ENCODE data around the gene CYP4A22.
"Not testable (repeated sequence)": the region's sequence is repeated elsewhere in the genome, so short reads cannot be mapped to it uniquely, and the experiment has no call there.

The CYP4A22 gene

DNA sequence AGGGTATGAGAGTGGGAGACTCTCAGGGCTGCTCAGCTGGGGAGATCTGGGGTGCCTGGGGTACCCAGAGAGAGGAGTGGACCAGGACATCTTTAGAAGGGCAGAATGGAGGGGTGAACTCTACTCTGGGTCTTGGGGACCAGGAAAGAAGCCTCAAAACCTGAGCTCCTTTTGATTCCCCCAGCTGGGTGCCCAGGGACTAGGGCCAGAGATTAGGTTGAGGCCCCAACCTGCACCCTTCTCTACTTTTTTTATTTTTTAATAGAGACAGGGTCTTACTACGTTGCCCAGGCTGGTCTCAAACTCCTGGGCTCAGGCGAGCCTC, 50.6 kb downstream of the CYP4A22 start:
- Histone ChIP-seq H3K4me1 (ENCODE audit: control insufficient read depth in 1 of 2, insufficient read depth in 2 of 2, low read length in 2 of 2) (peaks cover 0 to 5% of the 10 kb centered on the region in 2 donors), H3K36me3 (ENCODE audit: control insufficient read depth in 1 of 2, insufficient read depth in 2 of 2, low read length in 2 of 2) (no peaks in the 10 kb centered on the region), H3K27me3 (ENCODE audit: low read depth, low read length) (no peaks in the 10 kb centered on the region), H3K27ac (ENCODE audit: low read length) (no peak overlapping the region), H3K9me3 (ENCODE audit: control insufficient read depth in 1 of 2, low read length in 2 of 2) (no peaks in the 10 kb centered on the region), H3K4me3 (ENCODE audit: low read depth in 1 of 2, low read length in 2 of 2) (no peak overlapping the region)

DNA sequence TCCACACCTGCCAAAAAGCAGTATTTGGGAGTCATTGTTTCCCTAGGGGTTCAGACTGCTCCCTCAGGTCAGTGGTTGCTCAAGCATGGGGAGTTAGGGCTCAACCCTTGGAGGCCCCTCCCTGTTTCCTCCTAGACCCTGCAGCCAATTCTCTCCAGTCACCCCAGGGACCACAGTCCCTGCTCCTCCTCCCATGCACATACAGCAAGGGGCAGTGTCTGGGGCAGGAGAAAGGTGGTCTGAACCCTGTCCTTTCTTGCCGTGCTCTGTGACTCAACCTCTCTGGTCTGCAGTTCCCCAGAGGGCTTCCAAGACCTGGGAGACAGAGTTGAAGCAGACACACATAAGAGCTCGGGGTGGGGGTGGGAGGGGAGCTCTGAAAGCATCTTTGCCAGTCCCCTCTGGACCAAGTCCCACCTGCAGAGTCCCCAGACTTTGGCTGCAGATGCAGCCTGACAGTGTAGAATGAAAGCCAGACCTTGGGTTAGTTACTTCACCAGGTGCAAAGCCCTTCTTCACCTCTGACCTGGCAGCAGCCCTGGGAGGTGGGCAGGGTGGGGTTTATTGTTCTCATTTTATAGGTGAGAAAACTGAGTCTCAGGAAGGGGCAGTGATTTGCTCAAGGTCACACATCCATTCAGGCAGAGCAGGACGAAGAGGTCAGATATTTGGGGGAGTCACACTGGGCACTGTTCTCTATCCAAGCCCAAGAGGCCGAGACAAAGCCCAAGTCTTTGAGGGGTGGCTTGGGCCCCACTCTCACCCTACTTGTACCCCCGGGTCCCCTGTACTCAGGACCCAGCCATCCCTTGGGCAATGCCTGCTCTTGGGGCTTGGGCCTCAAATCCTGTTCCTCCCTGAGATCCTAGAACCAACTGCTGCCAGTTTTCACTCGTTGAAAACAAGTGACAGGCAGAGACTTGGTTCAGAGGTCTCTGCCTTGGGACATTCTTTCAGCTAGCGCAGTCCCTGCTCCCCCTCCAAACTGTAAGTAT, 51.8 kb downstream of the CYP4A22 start:
- peaks cover 0 to 5% of the 10 kb centered on the region in 2 donors for H3K4me1 ChIP-seq (ENCODE audit: control insufficient read depth in 1 of 2, insufficient read depth in 2 of 2, low read length in 2 of 2)
- H3K9me3 ChIP-seq (ENCODE audit: control insufficient read depth in 1 of 2, low read length in 2 of 2): no peaks in the 10 kb centered on the region
- H3K27ac ChIP-seq (ENCODE audit: low read length): peak overlapping the region; percentile 12
- no peaks in the 10 kb centered on the region for H3K36me3 ChIP-seq (ENCODE audit: control insufficient read depth in 1 of 2, insufficient read depth in 2 of 2, low read length in 2 of 2)
- H3K4me3 ChIP-seq (ENCODE audit: low read depth in 1 of 2, low read length in 2 of 2): peak overlapping the region in 1 of 2 donors; percentile 12
- no peaks in the 10 kb centered on the region for H3K27me3 ChIP-seq (ENCODE audit: low read depth, low read length)

DNA sequence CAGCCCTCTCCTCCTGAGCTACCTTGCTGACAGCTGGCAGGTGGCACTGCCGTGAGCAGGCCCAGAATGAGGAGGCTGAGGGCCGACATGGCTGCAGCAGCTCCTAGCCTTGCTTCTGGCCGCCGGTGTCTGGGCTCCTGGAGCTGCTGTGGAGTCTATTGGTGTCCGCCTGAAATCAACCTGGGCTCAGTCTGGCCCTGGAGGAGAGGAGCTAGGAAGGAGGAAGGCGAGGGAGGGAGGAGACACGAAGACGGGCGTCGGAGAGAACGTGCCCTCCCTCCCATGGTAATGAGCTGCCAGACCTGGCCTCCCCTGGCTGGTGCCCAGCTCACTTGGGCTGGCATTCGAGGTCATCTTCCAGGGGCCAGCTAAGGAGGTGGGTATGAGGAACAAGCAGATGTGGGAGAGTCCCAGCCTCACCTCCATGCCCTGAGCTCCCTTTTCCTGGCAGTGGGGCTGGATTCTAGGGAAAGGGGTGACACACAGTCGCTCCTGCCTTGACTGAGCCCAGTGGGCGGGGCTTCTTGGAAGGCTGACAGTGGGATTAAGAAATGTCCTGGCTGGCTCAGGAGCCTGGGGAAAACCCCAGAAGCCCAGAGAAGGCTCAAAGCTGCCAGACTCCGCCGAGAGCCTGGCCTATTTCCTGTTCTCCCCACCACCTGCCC, 52.7 kb downstream of the CYP4A22 start, which contains the start of gene PDZK1IP1:
PDZK1IP1 (minus strand) TSS at position 193 of the 665 bp plus-strand sequence; CDS start at position 89, 104 bp downstream.
- Histone ChIP-seq H3K4me3 (ENCODE audit: low read depth in 1 of 2, low read length in 2 of 2) (peak within 1 kb of the TSS in 1 of 2 donors; percentile 12), H3K9me3 (ENCODE audit: control insufficient read depth in 1 of 2, low read length in 2 of 2) (no peaks in the 10 kb centered on the region), H3K4me1 (ENCODE audit: control insufficient read depth in 1 of 2, insufficient read depth in 2 of 2, low read length in 2 of 2) (peaks cover 0 to 5% of the 10 kb centered on the region in 2 donors), H3K27ac (ENCODE audit: low read length) (peak within 1 kb of the TSS; percentile 56), H3K27me3 (ENCODE audit: low read depth, low read length) (no peaks in the 10 kb centered on the region), H3K36me3 (ENCODE audit: control insufficient read depth in 1 of 2, insufficient read depth in 2 of 2, low read length in 2 of 2) (no peaks in the 10 kb centered on the region)

DNA sequence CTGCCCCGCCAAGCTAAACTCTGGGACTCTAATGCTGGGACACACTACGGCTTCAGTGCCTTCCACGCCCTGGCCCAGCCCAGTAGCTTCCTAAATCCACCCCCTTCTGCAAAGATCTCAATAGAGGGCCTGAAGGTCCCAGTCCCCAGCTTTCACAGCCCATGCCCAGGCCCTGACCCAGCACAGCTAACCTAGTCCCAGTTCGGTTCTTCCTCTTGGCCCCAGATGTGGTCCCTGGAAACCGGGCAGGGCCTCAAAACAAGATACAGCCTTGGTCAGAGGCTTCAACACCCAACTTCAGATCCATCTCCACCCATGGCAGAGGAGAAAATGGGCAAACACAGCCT, 53.2 kb downstream of the CYP4A22 start:
- Histone ChIP-seq H3K4me1 (ENCODE audit: control insufficient read depth in 1 of 2, insufficient read depth in 2 of 2, low read length in 2 of 2) (peaks cover 0 to 5% of the 10 kb centered on the region in 2 donors), H3K27me3 (ENCODE audit: low read depth, low read length) (no peaks in the 10 kb centered on the region), H3K9me3 (ENCODE audit: control insufficient read depth in 1 of 2, low read length in 2 of 2) (no peaks in the 10 kb centered on the region), H3K36me3 (ENCODE audit: control insufficient read depth in 1 of 2, insufficient read depth in 2 of 2, low read length in 2 of 2) (no peaks in the 10 kb centered on the region), H3K4me3 (ENCODE audit: low read depth in 1 of 2, low read length in 2 of 2) (no peak overlapping the region), H3K27ac (ENCODE audit: low read length) (peak overlapping the region; percentile 56)

DNA sequence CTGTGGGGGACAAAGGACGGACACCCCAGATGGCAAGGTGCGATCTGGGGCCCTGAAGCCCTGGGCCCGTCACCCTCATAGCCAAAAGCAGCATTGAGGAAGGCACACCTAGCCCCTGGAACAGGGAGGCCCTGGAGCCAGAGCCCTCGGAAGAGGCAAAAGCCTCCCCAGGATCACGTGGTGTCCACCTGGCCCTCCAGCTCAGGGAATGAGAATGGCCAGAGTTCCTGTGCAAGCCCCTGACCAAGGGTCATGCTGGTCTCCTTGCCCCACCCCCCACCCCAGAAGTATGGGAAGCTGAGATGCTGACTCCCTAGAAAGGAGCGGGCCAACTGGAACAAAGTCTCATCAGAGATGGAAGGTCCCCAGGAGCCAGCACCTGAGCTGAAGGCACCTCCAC, 53.6 kb downstream of the CYP4A22 start:
- no peaks in the 10 kb centered on the region for H3K36me3 ChIP-seq (ENCODE audit: control insufficient read depth in 1 of 2, insufficient read depth in 2 of 2, low read length in 2 of 2)
- no peaks in the 10 kb centered on the region for H3K9me3 ChIP-seq (ENCODE audit: control insufficient read depth in 1 of 2, low read length in 2 of 2)
- no peaks in the 10 kb centered on the region for H3K27me3 ChIP-seq (ENCODE audit: low read depth, low read length)
- H3K27ac ChIP-seq (ENCODE audit: low read length): peak overlapping the region; percentile 56
- peaks cover 0 to 5% of the 10 kb centered on the region in 2 donors for H3K4me1 ChIP-seq (ENCODE audit: control insufficient read depth in 1 of 2, insufficient read depth in 2 of 2, low read length in 2 of 2)
- no peak overlapping the region for H3K4me3 ChIP-seq (ENCODE audit: low read depth in 1 of 2, low read length in 2 of 2)

DNA sequence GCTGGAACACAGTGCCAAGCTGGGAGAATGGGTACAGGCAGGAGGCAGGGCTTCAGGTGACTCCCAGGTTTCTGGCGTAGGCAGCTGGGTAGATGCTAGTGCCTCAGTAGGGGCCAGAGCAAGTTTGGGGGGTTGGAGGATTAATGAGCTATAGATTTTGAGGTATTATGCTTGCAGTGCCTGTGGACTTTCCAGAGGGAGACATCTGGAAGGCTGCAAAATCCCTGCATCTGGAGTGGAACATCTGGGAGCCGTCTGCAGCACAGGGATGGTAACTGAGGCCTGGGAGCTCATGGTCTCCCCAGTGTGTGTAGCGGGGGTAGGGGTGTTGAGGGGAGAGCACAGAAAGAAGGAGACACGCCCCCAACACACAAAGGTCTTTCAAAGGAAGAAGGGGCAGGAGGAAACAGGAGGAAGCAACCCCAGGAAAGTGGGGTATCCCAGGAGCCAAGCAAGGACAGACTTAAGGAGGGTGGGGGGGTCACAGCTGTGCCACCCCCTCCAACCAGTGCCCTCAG, 54.8 kb downstream of the CYP4A22 start:
- Histone ChIP-seq H3K4me1 (ENCODE audit: control insufficient read depth in 1 of 2, insufficient read depth in 2 of 2, low read length in 2 of 2) (peaks cover 0 to 5% of the 10 kb centered on the region in 2 donors), H3K27ac (ENCODE audit: low read length) (no peak overlapping the region), H3K9me3 (ENCODE audit: control insufficient read depth in 1 of 2, low read length in 2 of 2) (no peaks in the 10 kb centered on the region), H3K4me3 (ENCODE audit: low read depth in 1 of 2, low read length in 2 of 2) (no peak overlapping the region), H3K27me3 (ENCODE audit: low read depth, low read length) (no peaks in the 10 kb centered on the region), H3K36me3 (ENCODE audit: control insufficient read depth in 1 of 2, insufficient read depth in 2 of 2, low read length in 2 of 2) (no peaks in the 10 kb centered on the region)

DNA sequence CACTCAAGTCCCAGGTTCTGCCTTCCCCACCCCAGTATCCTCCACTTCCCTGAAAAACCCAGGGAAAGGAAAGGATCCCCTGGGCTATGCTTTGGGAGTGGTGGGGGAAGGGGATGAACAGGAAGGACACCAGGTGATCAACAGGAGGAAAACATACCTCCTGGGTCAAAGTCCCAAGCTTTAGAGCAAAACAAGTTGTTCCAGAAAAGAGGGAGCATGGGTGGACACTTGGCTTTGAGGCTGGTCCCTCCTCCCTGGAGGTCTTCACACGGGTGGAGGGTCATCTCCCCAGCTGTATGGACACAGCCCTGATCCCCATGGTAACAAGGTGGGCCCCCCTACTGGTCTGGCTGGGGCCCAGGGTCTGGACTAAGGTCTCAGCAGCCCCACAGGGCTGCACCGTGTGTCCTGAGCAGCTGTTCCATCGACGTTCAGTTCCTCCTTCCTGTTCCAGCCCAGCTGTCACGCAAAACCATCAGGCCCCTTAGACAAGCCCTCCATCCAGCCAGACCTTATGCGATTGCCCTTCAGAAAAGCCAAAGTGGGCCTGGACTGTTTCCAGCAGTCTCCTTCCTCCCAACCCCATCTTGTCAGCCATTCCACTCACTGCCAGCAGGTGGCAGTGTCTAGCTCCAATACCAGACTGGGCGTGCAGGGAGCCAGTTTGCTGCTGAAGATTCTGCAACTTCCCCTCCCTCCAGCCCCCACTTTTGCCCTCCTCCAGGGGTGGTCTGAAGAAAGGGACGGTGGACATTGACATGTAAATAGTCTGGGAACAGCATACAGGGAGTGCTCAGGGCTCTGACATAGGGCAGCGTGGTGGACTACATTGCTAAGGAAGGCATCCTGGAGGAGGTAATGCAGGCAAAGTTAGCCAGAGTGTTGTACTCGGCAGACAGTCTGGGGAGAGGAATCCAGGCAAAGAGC, 55.5 kb downstream of the CYP4A22 start:
- H3K4me1 ChIP-seq (ENCODE audit: control insufficient read depth in 1 of 2, insufficient read depth in 2 of 2, low read length in 2 of 2): peaks cover 0 to 5% of the 10 kb centered on the region in 2 donors
- no peak overlapping the region for H3K4me3 ChIP-seq (ENCODE audit: low read depth in 1 of 2, low read length in 2 of 2)
- no peaks in the 10 kb centered on the region for H3K9me3 ChIP-seq (ENCODE audit: control insufficient read depth in 1 of 2, low read length in 2 of 2)
- H3K27me3 ChIP-seq (ENCODE audit: low read depth, low read length): no peaks in the 10 kb centered on the region
- peak overlapping the region; percentile 48 for H3K27ac ChIP-seq (ENCODE audit: low read length)
- no peaks in the 10 kb centered on the region for H3K36me3 ChIP-seq (ENCODE audit: control insufficient read depth in 1 of 2, insufficient read depth in 2 of 2, low read length in 2 of 2)

DNA sequence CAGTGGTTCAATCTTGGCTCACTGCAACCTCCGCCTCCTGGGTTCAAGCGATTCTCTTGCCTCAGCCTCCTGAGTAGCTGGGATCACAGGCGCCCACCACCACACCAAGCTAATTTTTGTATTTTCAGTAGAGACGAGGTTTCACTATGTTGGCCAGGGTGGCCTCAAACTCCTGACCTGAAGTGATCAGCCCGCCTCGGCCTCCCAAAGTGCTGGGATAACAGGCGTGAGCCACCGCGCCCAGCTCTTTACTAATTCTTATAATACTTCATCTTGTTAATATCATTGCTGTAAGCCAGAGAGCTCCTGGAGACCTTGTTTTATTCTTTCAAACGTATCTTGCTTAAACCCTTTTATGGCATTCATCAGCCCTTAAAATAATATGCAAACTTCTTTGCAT, 56.3 kb downstream of the CYP4A22 start:
- H3K36me3 ChIP-seq (ENCODE audit: control insufficient read depth in 1 of 2, insufficient read depth in 2 of 2, low read length in 2 of 2); H3K4me1 ChIP-seq (ENCODE audit: control insufficient read depth in 1 of 2, insufficient read depth in 2 of 2, low read length in 2 of 2); H3K27me3 ChIP-seq (ENCODE audit: low read depth, low read length); H3K27ac ChIP-seq (ENCODE audit: low read length); H3K9me3 ChIP-seq (ENCODE audit: control insufficient read depth in 1 of 2, low read length in 2 of 2); H3K4me3 ChIP-seq (ENCODE audit: low read depth in 1 of 2, low read length in 2 of 2): not testable (repeated sequence)

DNA sequence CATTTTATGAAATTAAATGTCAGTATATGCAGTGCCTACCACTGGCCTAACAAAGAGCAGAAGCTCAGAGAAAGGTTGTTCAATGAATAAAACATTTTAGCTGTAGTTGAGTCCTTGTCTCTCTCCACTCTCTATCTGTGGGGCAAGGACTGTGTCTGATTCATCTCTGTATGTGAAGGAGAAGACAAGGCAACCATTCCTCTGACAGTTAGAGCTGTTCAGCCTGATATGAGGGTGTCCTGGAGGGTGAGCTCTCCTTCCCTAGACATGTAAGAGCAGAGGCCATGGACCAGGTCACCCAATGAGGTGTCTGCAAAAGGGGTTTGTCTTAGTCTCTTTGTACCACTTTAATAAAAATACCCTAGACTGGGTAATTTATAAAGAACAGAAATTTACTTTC, 57.1 kb downstream of the CYP4A22 start:
- Histone ChIP-seq H3K4me1 (ENCODE audit: control insufficient read depth in 1 of 2, insufficient read depth in 2 of 2, low read length in 2 of 2) (peaks cover 0 to 5% of the 10 kb centered on the region in 2 donors), H3K27ac (ENCODE audit: low read length) (no peak overlapping the region), H3K27me3 (ENCODE audit: low read depth, low read length) (no peaks in the 10 kb centered on the region), H3K36me3 (ENCODE audit: control insufficient read depth in 1 of 2, insufficient read depth in 2 of 2, low read length in 2 of 2) (no peaks in the 10 kb centered on the region), H3K4me3 (ENCODE audit: low read depth in 1 of 2, low read length in 2 of 2) (no peak overlapping the region), H3K9me3 (ENCODE audit: control insufficient read depth in 1 of 2, low read length in 2 of 2) (no peaks in the 10 kb centered on the region)

DNA sequence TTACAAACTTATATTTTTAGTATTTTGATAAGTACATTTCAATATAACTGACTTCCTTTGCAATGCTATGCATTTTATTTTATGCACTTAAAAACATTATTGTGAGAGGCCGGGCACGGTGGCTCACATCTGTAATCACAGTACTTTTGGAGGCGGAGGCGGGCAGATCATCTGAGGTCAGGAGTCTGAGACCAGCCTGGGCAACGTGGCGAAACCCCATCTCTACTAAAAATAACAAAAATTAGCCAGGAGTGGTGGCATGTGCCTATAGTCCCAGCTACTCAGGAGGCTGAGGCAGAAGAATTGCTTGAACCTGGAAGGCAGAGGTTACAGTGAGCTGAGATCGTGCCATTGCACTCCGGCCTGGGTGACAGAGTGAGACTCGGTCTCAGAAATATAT, 58.7 kb downstream of the CYP4A22 start:
- H3K27ac ChIP-seq (ENCODE audit: low read length); H3K4me3 ChIP-seq (ENCODE audit: low read depth in 1 of 2, low read length in 2 of 2); H3K9me3 ChIP-seq (ENCODE audit: control insufficient read depth in 1 of 2, low read length in 2 of 2); H3K36me3 ChIP-seq (ENCODE audit: control insufficient read depth in 1 of 2, insufficient read depth in 2 of 2, low read length in 2 of 2); H3K4me1 ChIP-seq (ENCODE audit: control insufficient read depth in 1 of 2, insufficient read depth in 2 of 2, low read length in 2 of 2); H3K27me3 ChIP-seq (ENCODE audit: low read depth, low read length): not testable (repeated sequence)

DNA sequence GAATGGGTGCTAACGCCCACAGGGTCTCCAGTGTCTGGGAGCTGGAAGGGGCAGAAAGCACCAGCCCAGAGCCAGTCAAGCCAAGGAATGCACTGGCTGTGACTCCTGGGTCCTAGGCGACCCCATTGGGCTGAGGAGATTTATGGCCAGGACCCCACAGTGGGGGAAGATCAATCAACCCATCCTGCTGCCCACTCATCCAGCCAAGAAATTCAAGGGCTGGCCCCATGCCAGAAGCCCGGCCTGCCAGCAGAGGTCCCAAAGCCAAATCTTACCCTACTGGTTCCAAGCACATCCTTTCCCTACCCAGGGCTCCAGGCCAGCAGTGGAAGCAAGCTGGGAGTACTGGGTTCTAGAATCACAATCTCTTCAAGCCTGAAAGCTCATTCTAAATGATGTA, 59.4 kb downstream of the CYP4A22 start:
- H3K9me3 ChIP-seq (ENCODE audit: control insufficient read depth in 1 of 2, low read length in 2 of 2): no peaks in the 10 kb centered on the region
- H3K4me1 ChIP-seq (ENCODE audit: control insufficient read depth in 1 of 2, insufficient read depth in 2 of 2, low read length in 2 of 2): peaks cover 0 to 2% of the 10 kb centered on the region in 2 donors
- H3K27ac ChIP-seq (ENCODE audit: low read length): no peak overlapping the region
- no peaks in the 10 kb centered on the region for H3K36me3 ChIP-seq (ENCODE audit: control insufficient read depth in 1 of 2, insufficient read depth in 2 of 2, low read length in 2 of 2)
- H3K27me3 ChIP-seq (ENCODE audit: low read depth, low read length): no peaks in the 10 kb centered on the region
- H3K4me3 ChIP-seq (ENCODE audit: low read depth in 1 of 2, low read length in 2 of 2): no peak overlapping the region
